Measurements from ENCODE around the gene AKT2. TPM values are rescaled to one million over a fixed set of nuclear protein-coding genes. Genes with fewer than 3 reads are reported as not detected.

Gene AKT2
- total RNA-seq, 1 donor from 2014 or later = 149 TPM

GRCh38 chr19:40279120-40279551, 6.0 kb downstream of the AKT2 start:
- H3K27me3 Mint-ChIP-seq (ENCODE audit: low read depth) = no peaks in the 10 kb centered on the region
- intact Hi-C loops (cut with micrococcal nuclease) = no loop called here
- no peak overlapping the region for H3K4me3 Mint-ChIP-seq (ENCODE audit: low read depth)
- DNase-seq (ENCODE audit: low spot score) = no peak
- no peak overlapping the region for H3K27ac Mint-ChIP-seq
- H3K9me3 Mint-ChIP-seq = no peaks in the 10 kb centered on the region
- peaks cover 42% of the 10 kb centered on the region for H3K4me1 Mint-ChIP-seq (ENCODE audit: low read depth)
- no peaks in the 10 kb centered on the region for H3K36me3 Mint-ChIP-seq (ENCODE audit: low read depth)

- H3K9me3 Mint-ChIP-seq = no peaks in the 10 kb centered on the region
- intact Hi-C loops (cut with micrococcal nuclease) = no loop called here
- no peak for DNase-seq (ENCODE audit: low spot score)
- no peak overlapping the region for H3K4me3 Mint-ChIP-seq (ENCODE audit: low read depth)
- H3K27me3 Mint-ChIP-seq (ENCODE audit: low read depth) = no peaks in the 10 kb centered on the region
- no peak overlapping the region for H3K27ac Mint-ChIP-seq
- peaks cover 42% of the 10 kb centered on the region for H3K4me1 Mint-ChIP-seq (ENCODE audit: low read depth)
- no peaks in the 10 kb centered on the region for H3K36me3 Mint-ChIP-seq (ENCODE audit: low read depth)
These were observed 6.6 kb downstream of the AKT2 start for GRCh38 chr19:40278361-40279035.

- DNase-seq (ENCODE audit: low spot score) = no peak
- no peak overlapping the region for H3K27ac Mint-ChIP-seq
- H3K9me3 Mint-ChIP-seq = no peaks in the 10 kb centered on the region
- H3K27me3 Mint-ChIP-seq (ENCODE audit: low read depth) = no peaks in the 10 kb centered on the region
- H3K36me3 Mint-ChIP-seq (ENCODE audit: low read depth) = no peaks in the 10 kb centered on the region
- no peak overlapping the region for H3K4me3 Mint-ChIP-seq (ENCODE audit: low read depth)
- intact Hi-C loops (cut with micrococcal nuclease) = no loop called here
- H3K4me1 Mint-ChIP-seq (ENCODE audit: low read depth) = peaks cover 34% of the 10 kb centered on the region
These were observed 7.6 kb downstream of the AKT2 start for GRCh38 chr19:40277356-40278059.

- Mint-ChIP-seq H3K4me3 (ENCODE audit: low read depth) (no peak overlapping the region), H3K27me3 (ENCODE audit: low read depth) (no peaks in the 10 kb centered on the region)
These were observed 10.3 kb downstream of the AKT2 start for GRCh38 chr19:40274585-40275544.

GRCh38 chr19:40273469-40274360, 11.4 kb downstream of the AKT2 start:
- Mint-ChIP-seq H3K9me3 (no peaks in the 10 kb centered on the region), H3K4me3 (ENCODE audit: low read depth) (no peak overlapping the region), H3K27me3 (ENCODE audit: low read depth) (no peaks in the 10 kb centered on the region), H3K36me3 (ENCODE audit: low read depth) (peaks cover 5% of the 10 kb centered on the region), H3K27ac (peak overlapping the region; percentile 4), H3K4me1 (ENCODE audit: low read depth) (peaks cover 31% of the 10 kb centered on the region)
- no peak for DNase-seq (ENCODE audit: low spot score)
- intact Hi-C loops (cut with micrococcal nuclease) = no loop called here

More at GRCh38 chr19:40274585-40275544, 10.3 kb downstream of the AKT2 start:
- Mint-ChIP-seq H3K4me1 (ENCODE audit: low read depth) (peaks cover 31% of the 10 kb centered on the region), H3K27ac (peak overlapping the region; percentile 47), H3K36me3 (ENCODE audit: low read depth) (peaks cover 1% of the 10 kb centered on the region), H3K9me3 (no peaks in the 10 kb centered on the region)
- DNase-seq (ENCODE audit: low spot score) = no peak
- intact Hi-C loops (cut with micrococcal nuclease) = no loop called here

- Mint-ChIP-seq H3K4me3 (ENCODE audit: low read depth) (no peak overlapping the region), H3K36me3 (ENCODE audit: low read depth) (peaks cover 5% of the 10 kb centered on the region), H3K4me1 (ENCODE audit: low read depth) (peaks cover 32% of the 10 kb centered on the region), H3K27me3 (ENCODE audit: low read depth) (no peaks in the 10 kb centered on the region), H3K9me3 (no peaks in the 10 kb centered on the region), H3K27ac (no peak overlapping the region)
- DNase-seq (ENCODE audit: low spot score) = no peak
- intact Hi-C loops (cut with micrococcal nuclease) = no loop called here
These were observed 12.9 kb downstream of the AKT2 start for GRCh38 chr19:40272261-40272660.

GRCh38 chr19:40271706-40272105, 13.4 kb downstream of the AKT2 start:
- no peak for DNase-seq (ENCODE audit: low spot score)
- peaks cover 33% of the 10 kb centered on the region for H3K4me1 Mint-ChIP-seq (ENCODE audit: low read depth)
- H3K9me3 Mint-ChIP-seq = no peaks in the 10 kb centered on the region
- intact Hi-C loops (cut with micrococcal nuclease) = no loop called here
- peaks cover 5% of the 10 kb centered on the region for H3K36me3 Mint-ChIP-seq (ENCODE audit: low read depth)
- no peak overlapping the region for H3K27ac Mint-ChIP-seq
- no peaks in the 10 kb centered on the region for H3K27me3 Mint-ChIP-seq (ENCODE audit: low read depth)
- no peak overlapping the region for H3K4me3 Mint-ChIP-seq (ENCODE audit: low read depth)

GRCh38 chr19:40270362-40271089, 14.6 kb downstream of the AKT2 start:
- Mint-ChIP-seq H3K27me3 (ENCODE audit: low read depth) (no peaks in the 10 kb centered on the region), H3K4me1 (ENCODE audit: low read depth) (peaks cover 31% of the 10 kb centered on the region)

GRCh38 chr19:40269216-40269940, 15.8 kb downstream of the AKT2 start:
- H3K4me1 Mint-ChIP-seq (ENCODE audit: low read depth) = peaks cover 21% of the 10 kb centered on the region
- no peaks in the 10 kb centered on the region for H3K9me3 Mint-ChIP-seq
- DNase-seq (ENCODE audit: low spot score) = no peak
- no peak overlapping the region for H3K4me3 Mint-ChIP-seq (ENCODE audit: low read depth)
- no peaks in the 10 kb centered on the region for H3K27me3 Mint-ChIP-seq (ENCODE audit: low read depth)
- H3K27ac Mint-ChIP-seq = no peak overlapping the region
- peaks cover 12% of the 10 kb centered on the region for H3K36me3 Mint-ChIP-seq (ENCODE audit: low read depth)
- intact Hi-C loops (cut with micrococcal nuclease) = no loop called here

More at GRCh38 chr19:40270362-40271089, 14.6 kb downstream of the AKT2 start:
- Mint-ChIP-seq H3K9me3 (no peaks in the 10 kb centered on the region), H3K27ac (no peak overlapping the region), H3K4me3 (ENCODE audit: low read depth) (no peak overlapping the region), H3K36me3 (ENCODE audit: low read depth) (peaks cover 5% of the 10 kb centered on the region)
- no peak for DNase-seq (ENCODE audit: low spot score)
- intact Hi-C loops (cut with micrococcal nuclease) = no loop called here

GRCh38 chr19:40267601-40267997, 17.5 kb downstream of the AKT2 start:
- no peak for DNase-seq (ENCODE audit: low spot score)
- intact Hi-C loops (cut with micrococcal nuclease) = no loop called here
- H3K27ac Mint-ChIP-seq = no peak overlapping the region
- peaks cover 13% of the 10 kb centered on the region for H3K4me1 Mint-ChIP-seq (ENCODE audit: low read depth)
- no peaks in the 10 kb centered on the region for H3K27me3 Mint-ChIP-seq (ENCODE audit: low read depth)
- H3K9me3 Mint-ChIP-seq = no peaks in the 10 kb centered on the region
- peaks cover 30% of the 10 kb centered on the region for H3K36me3 Mint-ChIP-seq (ENCODE audit: low read depth)
- no peak overlapping the region for H3K4me3 Mint-ChIP-seq (ENCODE audit: low read depth)

- no peak for DNase-seq (ENCODE audit: low spot score)
- intact Hi-C loops (cut with micrococcal nuclease) = no loop called here
- Mint-ChIP-seq H3K4me3 (ENCODE audit: low read depth) (no peak overlapping the region), H3K27ac (no peak overlapping the region), H3K36me3 (ENCODE audit: low read depth) (peaks cover 36% of the 10 kb centered on the region), H3K9me3 (no peaks in the 10 kb centered on the region), H3K27me3 (ENCODE audit: low read depth) (no peaks in the 10 kb centered on the region), H3K4me1 (ENCODE audit: low read depth) (peaks cover 11% of the 10 kb centered on the region)
These were observed 18.1 kb downstream of the AKT2 start for GRCh38 chr19:40266912-40267600.
